OCI-LY7 (cell line): ENCODE measurements around the gene ZNF668.

Source experiments
- EZH2phosphoT487 ChIP-seq: fragments of 200-600 bp; sonication (generic); IDR thresholded peaks from 2 replicates; pipeline ENCODE4 v1.6.1; 2018; ENCODE audit warnings: low read depth, borderline replicate concordance, mild to moderate bottlenecking, mixed run types, antibody characterized with exemption, low read length, moderate library complexity, mixed read lengths
- TF ChIP-seq, protein P1 (sequence below): fragments of 200-600 bp; sonication (generic); conservative IDR thresholded peaks from 2 replicates; pipeline ENCODE4 v1.5.1; 2014; ENCODE audit warnings: mild to moderate bottlenecking, antibody characterized with exemption, low read length, moderate library complexity, mixed read lengths

GRCh38 chr16:31033709-31034492 lies 40.1 kb downstream of the ZNF668 start:
- TF ChIP-seq, protein P1, sequence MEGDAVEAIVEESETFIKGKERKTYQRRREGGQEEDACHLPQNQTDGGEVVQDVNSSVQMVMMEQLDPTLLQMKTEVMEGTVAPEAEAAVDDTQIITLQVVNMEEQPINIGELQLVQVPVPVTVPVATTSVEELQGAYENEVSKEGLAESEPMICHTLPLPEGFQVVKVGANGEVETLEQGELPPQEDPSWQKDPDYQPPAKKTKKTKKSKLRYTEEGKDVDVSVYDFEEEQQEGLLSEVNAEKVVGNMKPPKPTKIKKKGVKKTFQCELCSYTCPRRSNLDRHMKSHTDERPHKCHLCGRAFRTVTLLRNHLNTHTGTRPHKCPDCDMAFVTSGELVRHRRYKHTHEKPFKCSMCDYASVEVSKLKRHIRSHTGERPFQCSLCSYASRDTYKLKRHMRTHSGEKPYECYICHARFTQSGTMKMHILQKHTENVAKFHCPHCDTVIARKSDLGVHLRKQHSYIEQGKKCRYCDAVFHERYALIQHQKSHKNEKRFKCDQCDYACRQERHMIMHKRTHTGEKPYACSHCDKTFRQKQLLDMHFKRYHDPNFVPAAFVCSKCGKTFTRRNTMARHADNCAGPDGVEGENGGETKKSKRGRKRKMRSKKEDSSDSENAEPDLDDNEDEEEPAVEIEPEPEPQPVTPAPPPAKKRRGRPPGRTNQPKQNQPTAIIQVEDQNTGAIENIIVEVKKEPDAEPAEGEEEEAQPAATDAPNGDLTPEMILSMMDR, result no peak
- TF ChIP-seq EZH2phosphoT487, result no peak
